Dedifferentiated amniotic fluid mesenchymal stem cell (primary cell): Measurements from ENCODE around the gene POU2F1.

Experiments
- DNase-seq: peaks from one replicate; pipeline ENCODE4 v3.0.0-alpha.2; 2016; ENCODE audit errors: extremely low spot score

Gene POU2F1

DNA sequence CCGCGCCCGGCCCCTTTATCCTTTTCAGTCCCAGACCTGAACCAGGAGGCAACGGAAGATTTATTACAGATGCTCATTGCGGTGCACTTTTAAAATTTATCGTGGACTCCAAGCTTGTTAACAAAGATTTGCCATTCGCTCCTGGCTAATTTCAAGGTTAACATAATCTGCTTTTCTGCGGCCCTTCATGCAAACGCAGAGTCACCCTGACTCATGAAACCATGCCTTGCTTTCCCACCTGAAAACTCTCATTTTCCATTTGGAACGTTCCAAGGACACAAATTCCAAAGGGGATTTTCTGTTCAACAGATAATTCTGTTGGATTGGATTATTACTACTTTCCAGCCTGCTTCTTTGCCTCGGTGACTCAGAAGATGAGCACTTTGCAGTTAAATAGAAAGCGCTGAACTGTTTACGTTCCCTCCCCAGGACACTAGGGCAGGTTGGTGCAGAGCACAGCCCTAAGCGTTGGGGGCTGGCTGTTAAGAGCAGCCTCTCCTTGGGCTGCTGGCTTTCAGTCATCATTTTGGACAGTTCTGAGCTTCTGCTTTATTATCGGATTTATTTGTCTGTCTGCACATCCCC, 246.5 kb downstream of the POU2F1 start:
- DNase-seq, result no peak

DNA sequence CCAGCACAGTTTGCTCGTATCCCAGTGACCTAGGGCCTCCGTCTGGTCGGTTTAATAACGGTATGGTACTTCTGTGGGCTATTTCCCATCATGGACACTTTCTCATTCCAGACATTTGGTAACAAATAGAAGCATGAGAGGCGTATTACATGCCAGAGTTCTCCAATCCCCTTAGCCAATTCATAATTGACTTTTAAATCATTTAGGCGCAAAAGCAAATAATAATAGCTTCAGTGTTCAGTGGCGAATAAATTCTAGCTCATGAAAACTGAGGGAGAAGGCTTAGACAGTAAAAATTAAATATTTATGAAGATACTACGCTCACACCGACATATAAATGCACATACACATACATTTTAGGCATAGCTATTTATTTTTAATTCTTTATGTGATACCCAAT, 247.1 kb downstream of the POU2F1 start:
- DNase-seq, result no peak

DNA sequence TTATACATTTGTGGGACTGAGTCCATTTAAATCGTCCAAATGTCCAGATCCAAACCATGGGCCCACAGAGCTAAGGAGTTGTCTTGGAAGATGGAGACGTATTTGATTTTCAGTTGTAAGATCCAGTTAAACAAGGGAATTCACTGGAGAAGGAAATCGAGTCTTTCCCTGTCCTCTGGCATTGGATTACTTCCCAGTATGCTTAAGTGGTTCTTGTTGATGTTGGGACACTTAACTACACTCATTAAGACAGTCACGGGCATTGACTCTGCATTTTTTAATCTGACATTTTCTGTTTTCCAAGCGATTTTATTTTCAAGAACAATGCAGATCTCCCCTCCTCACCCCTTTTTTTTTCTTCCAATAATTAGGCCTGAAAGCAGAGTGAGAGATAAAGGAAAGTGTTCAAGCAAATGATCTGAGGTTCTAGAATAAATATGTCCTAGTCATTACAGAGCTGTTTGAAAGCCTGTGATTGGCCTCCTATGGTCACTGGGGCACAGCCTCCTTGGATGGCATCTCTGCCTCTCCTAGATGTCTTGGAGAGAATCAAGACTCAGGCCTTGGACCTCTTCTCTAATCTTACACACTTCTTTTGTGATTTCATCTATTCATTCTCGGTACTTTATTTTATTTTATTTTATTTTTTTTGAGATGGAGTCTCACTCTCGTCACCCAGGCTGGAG, 248.7 kb downstream of the POU2F1 start:
- DNase-seq, result no peak

- DNase-seq, result no peak
Measured at GRCh38 chr1:167471568-167471967, 250.9 kb downstream of the POU2F1 start.

- no peak for DNase-seq
Measured at GRCh38 chr1:167472752-167473521, 252.3 kb downstream of the POU2F1 start.

- DNase-seq, result no peak
Measured at GRCh38 chr1:167473761-167474160, 253.1 kb downstream of the POU2F1 start.

GRCh38 chr1:167474191-167474641, 253.5 kb downstream of the POU2F1 start:
- DNase-seq, result no peak

- no peak for DNase-seq
Measured at GRCh38 chr1:167476061-167476460, 255.4 kb downstream of the POU2F1 start.
